Natural killer cell (primary cell): Measurements from ENCODE around the gene CDC14A. TPM values are rescaled to one million over a fixed set of nuclear protein-coding genes. Genes with fewer than 3 reads are reported as not detected.

Experiments used
- ATAC-seq, 3 donors: fragments of 150-1000 bp in 2 of 3; fragments of 200-7000 bp in 1 of 3; cut with Tn5 transposase; 1 replicate in 1 of 3; 2 replicates in 2 of 3; pipeline ENCODE4 v1.10.0; 2021; ENCODE audit warnings: mild to moderate bottlenecking in 2 of 3, moderate library complexity in 2 of 3
- DNase-seq, 2 donors: peaks; one replicate each; pipeline versions ENCODE4 v3.0.0 to v3.0.0-alpha.2; 2013 to 2021; ENCODE audit warnings: mixed read lengths in 1 of 2
- H3K27ac ChIP-seq: one replicate; pipeline ENCODE4 v1.5.1; 2013; ENCODE audit warnings: mild to moderate bottlenecking, low read length
- H3K27me3 ChIP-seq: one replicate; pipeline ENCODE4 v1.6.1; 2013; ENCODE audit warnings: low read length; ENCODE audit not compliant: control insufficient read depth, insufficient read depth
- H3K36me3 ChIP-seq: one replicate; pipeline ENCODE4 v1.6.1; 2013; ENCODE audit warnings: low read length; ENCODE audit not compliant: control insufficient read depth, insufficient read depth
- H3K4me1 ChIP-seq: one replicate; pipeline ENCODE4 v1.6.1; 2013; ENCODE audit warnings: low read length; ENCODE audit not compliant: control insufficient read depth, insufficient read depth
- H3K4me3 ChIP-seq: one replicate; pipeline ENCODE4 v1.5.1; 2013; ENCODE audit warnings: low read length
- H3K9me3 ChIP-seq: one replicate; pipeline ENCODE4 v1.6.1; 2013; ENCODE audit warnings: low read length; ENCODE audit not compliant: control insufficient read depth, insufficient read depth
- H3K27ac Mint-ChIP-seq, 2 donors: one replicate each; pipeline ENCODE4 v1.8.0; 2022; ENCODE audit warnings: mild to moderate bottlenecking in 2 of 2, mixed read lengths in 2 of 2, moderate library complexity in 1 of 2
- H3K27me3 Mint-ChIP-seq, 2 donors: one replicate each; pipeline ENCODE4 v1.8.0; 2022; ENCODE audit warnings: low read depth in 2 of 2, mixed read lengths in 2 of 2
- H3K36me3 Mint-ChIP-seq: one replicate; pipeline ENCODE4 v1.8.0; 2022; ENCODE audit warnings: mixed read lengths
- H3K4me1 Mint-ChIP-seq, 2 donors: one replicate each; pipeline ENCODE4 v1.8.0; 2022; ENCODE audit warnings: mixed read lengths in 2 of 2
- H3K4me3 Mint-ChIP-seq: one replicate; pipeline ENCODE4 v1.8.0; 2022; ENCODE audit warnings: mild to moderate bottlenecking, moderate library complexity, mixed read lengths
- H3K9me3 Mint-ChIP-seq, 2 donors: one replicate each; pipeline ENCODE4 v1.8.0; 2022; ENCODE audit warnings: mixed read lengths in 2 of 2
- CTCF ChIP-seq: fragments of 200-600 bp; IDR thresholded peaks from one replicate; pipeline ENCODE4 v1.8.0; 2022; ENCODE audit warnings: antibody characterized with exemption
- WGBS: methylation state at CpG from one replicate; pipeline ENCODE4 v1.1.7; 2013; ENCODE audit warnings: missing lambda C conversion rate; ENCODE audit not compliant: insufficient coverage; 5-methylcytosine and 5-hydroxymethylcytosine counted together
- intact Hi-C: fragments of 100-400 bp; cut with micrococcal nuclease; formaldehyde crosslinking; loops from one replicate; pipeline ENCODE4 v1.14.2; 2022
- total RNA-seq, 4 donors: library from RNA; stranded (reverse); fragments of 120-200 nt in 1 of 4; gene quantifications; one replicate each; pipeline versions ENCODE4 v1.2.3 to v1.2.4, GENCODE V29; 2013 to 2022

The CDC14A gene
- total RNA-seq, 3 donors from 2014 or later (not counting 1 experiment from before 2014, with no cell fraction given): 59.6 to 63.8 (median 60.1) TPM

- H3K27me3 ChIP-seq: no peaks in the 10 kb centered on the region
- no peaks in the 10 kb centered on the region for H3K9me3 ChIP-seq
- intact Hi-C loops: no loop called here
- ATAC-seq: no peak
- no peak for TF ChIP-seq CTCF
- H3K4me1 ChIP-seq: peaks cover 18% of the 10 kb centered on the region
- H3K9me3 Mint-ChIP-seq: no peaks in the 10 kb centered on the region
- no peak overlapping the region for H3K27ac ChIP-seq
- no peaks in the 10 kb centered on the region for H3K36me3 Mint-ChIP-seq
- H3K4me3 Mint-ChIP-seq: no peak overlapping the region
- no peak overlapping the region for H3K4me3 ChIP-seq
- H3K36me3 ChIP-seq: peaks cover 16% of the 10 kb centered on the region
- no peak for DNase-seq
- peaks cover 49 to 50% of the 10 kb centered on the region in 2 donors for H3K4me1 Mint-ChIP-seq
- H3K27me3 Mint-ChIP-seq: no peaks in the 10 kb centered on the region
- H3K27ac Mint-ChIP-seq: peak overlapping the region in 1 of 2 donors; percentile 21
Observed at GRCh38 chr1:100383743-100384405, 31.6 kb downstream of the CDC14A start.

- H3K4me3 ChIP-seq: peak overlapping the region; percentile 6
- Mint-ChIP-seq H3K27ac (peak overlapping the region; percentile 85 to 90), H3K36me3 (no peaks in the 10 kb centered on the region), H3K9me3 (no peaks in the 10 kb centered on the region), H3K4me1 (peaks cover 43 to 45% of the 10 kb centered on the region in 2 donors), H3K4me3 (peak overlapping the region; percentile 76), H3K27me3 (no peaks in the 10 kb centered on the region)
- no peak for ATAC-seq
- WGBS: 17% methylated on average over 5 of the region's 5 CpGs
- H3K4me1 ChIP-seq: peaks cover 26% of the 10 kb centered on the region
- peaks cover 27% of the 10 kb centered on the region for H3K36me3 ChIP-seq
- intact Hi-C loops: no loop called here
- no peak for TF ChIP-seq CTCF
- H3K27me3 ChIP-seq: no peaks in the 10 kb centered on the region
- peak overlapping the region; percentile 61 for H3K27ac ChIP-seq
- peak in 1 of 2 donors; percentile 43 for DNase-seq
- no peaks in the 10 kb centered on the region for H3K9me3 ChIP-seq
Observed at GRCh38 chr1:100387209-100387608, 34.9 kb downstream of the CDC14A start.

- peak overlapping the region; percentile 61 for H3K27ac ChIP-seq
- Mint-ChIP-seq H3K27me3 (no peaks in the 10 kb centered on the region), H3K27ac (peak overlapping the region; percentile 85 to 90), H3K4me1 (peaks cover 43 to 47% of the 10 kb centered on the region in 2 donors), H3K9me3 (no peaks in the 10 kb centered on the region), H3K4me3 (peak overlapping the region; percentile 88), H3K36me3 (no peaks in the 10 kb centered on the region)
- TF ChIP-seq CTCF: no peak
- H3K9me3 ChIP-seq: no peaks in the 10 kb centered on the region
- WGBS: 66% methylated on average over 4 of the region's 4 CpGs
- no peaks in the 10 kb centered on the region for H3K27me3 ChIP-seq
- intact Hi-C loops: no loop called here
- ATAC-seq (peak in 2 of 3 donors; percentile 40 to 60), DNase-seq (peak in 1 of 2 donors; percentile 44)
- H3K4me3 ChIP-seq: peak overlapping the region; percentile 6
- H3K4me1 ChIP-seq: peaks cover 26% of the 10 kb centered on the region
- peaks cover 28% of the 10 kb centered on the region for H3K36me3 ChIP-seq
Observed at GRCh38 chr1:100387657-100388350, 35.5 kb downstream of the CDC14A start.
